Endodermal cell (in vitro differentiated cells): ENCODE data around the gene DIO1. TPM values are rescaled to one million over a fixed set of nuclear protein-coding genes. Genes with fewer than 3 reads are reported as not detected.

Experiments used
- DNase-seq: peaks from one replicate; pipeline ENCODE4 v3.0.0-alpha.2; 2017
- H3K27ac ChIP-seq: 2 replicates; pipeline ENCODE4 v1.5.1; 2013; ENCODE audit warnings: mild to moderate bottlenecking, low read depth, low read length, moderate library complexity
- H3K27me3 ChIP-seq: 2 replicates; pipeline ENCODE4 v1.6.1; 2013; ENCODE audit warnings: mild to moderate bottlenecking, low read length, moderate library complexity; ENCODE audit not compliant: insufficient read depth, control insufficient read depth, poor library complexity, severe bottlenecking
- H3K36me3 ChIP-seq: 2 replicates; pipeline ENCODE4 v1.7.0; 2013; ENCODE audit warnings: mild to moderate bottlenecking, low read length, moderate library complexity; ENCODE audit not compliant: control insufficient read depth, insufficient read depth
- H3K4me1 ChIP-seq: one replicate; pipeline ENCODE4 v1.7.0; 2013; ENCODE audit warnings: low read length; ENCODE audit not compliant: control insufficient read depth, insufficient read depth
- H3K4me3 ChIP-seq: 2 replicates; pipeline ENCODE4 v1.5.1; 2013; ENCODE audit warnings: mild to moderate bottlenecking, low read length, moderate library complexity
- H3K9ac ChIP-seq: 2 replicates; pipeline ENCODE4 v1.6.1; 2013; ENCODE audit warnings: mild to moderate bottlenecking, low read length, moderate library complexity; ENCODE audit not compliant: poor library complexity, severe bottlenecking; ENCODE audit errors: extremely low read depth
- H3K9me3 ChIP-seq: 2 replicates; pipeline ENCODE4 v1.6.1; 2013; ENCODE audit warnings: mild to moderate bottlenecking, low read length, moderate library complexity; ENCODE audit not compliant: control insufficient read depth
- H3K27ac Mint-ChIP-seq: 2 replicates; pipeline ENCODE4 v1.8.0; 2020; ENCODE audit warnings: mixed read lengths
- H3K27me3 Mint-ChIP-seq: 2 replicates; pipeline ENCODE4 v1.8.0; 2021; ENCODE audit warnings: mild to moderate bottlenecking, mixed read lengths; ENCODE audit not compliant: insufficient read depth
- H3K36me3 Mint-ChIP-seq: 2 replicates; pipeline ENCODE4 v1.8.0; 2020; ENCODE audit warnings: low read depth, mixed read lengths
- H3K4me1 Mint-ChIP-seq: 2 replicates; pipeline ENCODE4 v1.8.0; 2020; ENCODE audit warnings: mixed read lengths
- H3K4me3 Mint-ChIP-seq: 2 replicates; pipeline ENCODE4 v1.8.0; 2020; ENCODE audit warnings: mild to moderate bottlenecking, moderate library complexity, mixed read lengths
- H3K9me3 Mint-ChIP-seq: 2 replicates; pipeline ENCODE4 v1.8.0; 2020; ENCODE audit warnings: mild to moderate bottlenecking, mixed read lengths
- WGBS, 2 experiments: methylation state at CpG; one replicate each; pipeline versions ENCODE4 v1.1.5 to v1.1.7; 2013; ENCODE audit warnings: missing lambda C conversion rate in 2 of 2, mixed read lengths in 1 of 2; ENCODE audit not compliant: insufficient coverage in 1 of 2, insufficient read length in 1 of 2; 5-methylcytosine and 5-hydroxymethylcytosine counted together
- total RNA-seq, 2 donors: library from RNA; stranded (reverse); fragmentation: NEBNext Ultra II Directional in 1 of 2; extraction: Animal tissue kit (Norgen Biotek cat#: 25700) in 1 of 2; gene quantifications; 2 replicates in 1 of 2; 3 replicates in 1 of 2; pipeline ENCODE4 v1.2.1, GENCODE V29; 2021
- TF ChIP-seq, protein P1 (sequence below): fragments of 200-600 bp; sonication (generic); conservative IDR thresholded peaks from 2 replicates; pipeline ENCODE4 v1.5.0; 2021; ENCODE audit warnings: antibody characterized with exemption, mild to moderate bottlenecking

DIO1 gene
- total RNA-seq, 2 donors from 2014 or later: not detected

DNA sequence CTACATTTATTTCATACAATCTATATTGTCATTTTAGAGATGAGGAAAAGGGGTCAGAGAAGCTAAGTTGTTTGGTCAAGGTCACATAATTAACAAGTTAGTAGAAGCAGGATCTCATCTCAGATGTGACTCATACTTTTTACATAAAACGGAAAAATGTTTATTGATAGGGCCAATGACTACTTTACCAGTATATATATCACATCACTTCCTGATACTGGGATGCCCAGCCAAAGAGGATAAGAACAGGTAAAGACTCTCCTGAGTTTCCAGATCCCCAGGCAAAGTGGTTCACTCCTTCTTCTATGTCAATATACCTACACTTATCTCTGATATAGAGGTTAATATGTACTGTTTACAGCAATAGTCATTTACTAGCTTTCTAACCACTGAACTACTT, 25.4 kb upstream of the DIO1 start:
- DNase-seq: no peak
- Histone ChIP-seq H3K9ac (no peak overlapping the region), H3K27ac (no peak overlapping the region), H3K27me3 (no peaks in the 10 kb centered on the region), H3K9me3 (no peaks in the 10 kb centered on the region), H3K36me3 (peaks cover 51% of the 10 kb centered on the region), H3K4me3 (no peak overlapping the region), H3K4me1 (no peaks in the 10 kb centered on the region)
- Mint-ChIP-seq H3K36me3 (peaks cover 45% of the 10 kb centered on the region), H3K27ac (no peak overlapping the region), H3K9me3 (no peaks in the 10 kb centered on the region), H3K4me3 (no peak overlapping the region), H3K4me1 (no peaks in the 10 kb centered on the region), H3K27me3 (no peaks in the 10 kb centered on the region)
- 100% methylated on average over 1 of the region's 1 CpG; no CpG with 5 or more reads in 1 of the 2 experiments for WGBS, 2 experiments
- TF ChIP-seq, protein P1, sequence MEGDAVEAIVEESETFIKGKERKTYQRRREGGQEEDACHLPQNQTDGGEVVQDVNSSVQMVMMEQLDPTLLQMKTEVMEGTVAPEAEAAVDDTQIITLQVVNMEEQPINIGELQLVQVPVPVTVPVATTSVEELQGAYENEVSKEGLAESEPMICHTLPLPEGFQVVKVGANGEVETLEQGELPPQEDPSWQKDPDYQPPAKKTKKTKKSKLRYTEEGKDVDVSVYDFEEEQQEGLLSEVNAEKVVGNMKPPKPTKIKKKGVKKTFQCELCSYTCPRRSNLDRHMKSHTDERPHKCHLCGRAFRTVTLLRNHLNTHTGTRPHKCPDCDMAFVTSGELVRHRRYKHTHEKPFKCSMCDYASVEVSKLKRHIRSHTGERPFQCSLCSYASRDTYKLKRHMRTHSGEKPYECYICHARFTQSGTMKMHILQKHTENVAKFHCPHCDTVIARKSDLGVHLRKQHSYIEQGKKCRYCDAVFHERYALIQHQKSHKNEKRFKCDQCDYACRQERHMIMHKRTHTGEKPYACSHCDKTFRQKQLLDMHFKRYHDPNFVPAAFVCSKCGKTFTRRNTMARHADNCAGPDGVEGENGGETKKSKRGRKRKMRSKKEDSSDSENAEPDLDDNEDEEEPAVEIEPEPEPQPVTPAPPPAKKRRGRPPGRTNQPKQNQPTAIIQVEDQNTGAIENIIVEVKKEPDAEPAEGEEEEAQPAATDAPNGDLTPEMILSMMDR: no peak

DNA sequence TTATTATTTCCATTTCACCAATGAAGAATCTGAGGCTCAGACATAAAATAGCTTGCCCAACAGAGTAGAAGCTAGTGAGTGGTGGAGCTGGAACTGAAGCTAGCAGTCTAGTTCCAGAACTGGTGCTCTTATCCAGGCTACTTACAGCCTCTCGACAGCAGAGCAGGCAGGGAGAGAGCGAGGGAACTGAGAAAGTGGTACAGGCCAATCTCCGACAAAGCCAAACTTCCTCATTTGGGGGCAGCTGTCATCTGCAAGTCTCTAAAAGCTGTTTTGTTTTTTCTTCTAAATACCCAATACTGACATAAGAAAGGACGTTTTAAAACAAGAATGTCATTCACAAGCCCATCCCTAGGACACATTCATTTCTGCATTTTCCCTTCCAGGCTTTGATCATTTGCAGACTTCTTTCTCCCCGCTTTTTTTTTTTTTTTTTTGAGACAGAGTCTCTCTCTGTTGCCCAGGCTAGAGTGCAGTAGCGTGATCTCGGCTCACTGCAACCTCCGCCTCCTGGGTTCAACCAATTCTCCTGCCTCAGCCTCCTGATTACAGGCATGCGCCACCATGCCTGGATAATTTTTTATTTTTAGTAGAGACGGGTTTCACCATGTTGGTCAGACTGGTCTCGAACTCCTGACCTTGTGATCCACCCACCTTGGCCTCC, 24.4 kb upstream of the DIO1 start:
- Mint-ChIP-seq H3K36me3 (peaks cover 45% of the 10 kb centered on the region), H3K4me3 (no peak overlapping the region), H3K27ac (no peak overlapping the region), H3K4me1 (no peaks in the 10 kb centered on the region), H3K9me3 (no peaks in the 10 kb centered on the region), H3K27me3 (no peaks in the 10 kb centered on the region)
- Histone ChIP-seq H3K4me1 (no peaks in the 10 kb centered on the region), H3K4me3 (no peak overlapping the region), H3K27me3 (no peaks in the 10 kb centered on the region), H3K9ac (no peak overlapping the region), H3K27ac (no peak overlapping the region), H3K9me3 (no peaks in the 10 kb centered on the region), H3K36me3 (peaks cover 51% of the 10 kb centered on the region)
- no peak for DNase-seq
- TF ChIP-seq, protein P1: no peak
- 81 to 93% methylated on average over 5 to 11 of the region's 11 CpGs for WGBS, 2 experiments

DNA sequence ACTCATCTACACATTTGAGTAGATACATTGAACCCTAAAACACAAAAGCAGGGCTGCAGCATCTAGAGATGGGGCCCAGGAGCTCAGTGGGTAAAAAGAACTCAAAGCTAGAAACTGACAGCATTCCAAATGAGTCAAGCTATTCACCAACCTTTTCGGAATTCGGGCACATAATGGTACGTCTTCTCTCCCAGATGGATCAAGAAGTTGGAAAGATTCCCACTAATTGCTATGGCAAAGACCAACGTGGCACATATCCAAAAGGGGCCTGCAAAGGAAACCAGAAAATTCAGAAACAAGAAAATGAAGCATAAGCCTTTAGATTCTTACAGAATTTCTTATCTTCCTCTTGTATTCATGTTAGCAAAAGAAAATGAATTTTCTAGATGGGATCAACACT, 22.8 kb upstream of the DIO1 start:
- Mint-ChIP-seq H3K27me3 (no peaks in the 10 kb centered on the region), H3K9me3 (no peaks in the 10 kb centered on the region), H3K36me3 (peaks cover 50% of the 10 kb centered on the region), H3K27ac (no peak overlapping the region), H3K4me3 (no peak overlapping the region), H3K4me1 (no peaks in the 10 kb centered on the region)
- Histone ChIP-seq H3K9me3 (no peaks in the 10 kb centered on the region), H3K4me1 (no peaks in the 10 kb centered on the region), H3K36me3 (peaks cover 52% of the 10 kb centered on the region), H3K4me3 (no peak overlapping the region), H3K9ac (no peak overlapping the region), H3K27ac (no peak overlapping the region), H3K27me3 (no peaks in the 10 kb centered on the region)
- DNase-seq: no peak
- 90 to 96% methylated on average over 4 of the region's 4 CpGs for WGBS, 2 experiments
- TF ChIP-seq, protein P1: no peak
